PC-3 (cell line): Measurements from ENCODE around the gene UBXN2A. TPM values are rescaled to one million over a fixed set of nuclear protein-coding genes. Genes with fewer than 3 reads are reported as not detected.
A peak's percentile ranks its signal among the peaks of the same experiment; 100 is the strongest.

Experiments used
- ATAC-seq: fragments of 200-7000 bp; cut with Tn5 transposase; 2 replicates; pipeline ENCODE4 v1.9.1; 2020; ENCODE audit warnings: mild to moderate bottlenecking, moderate library complexity
- BruUV-seq: library from RNA; stranded (reverse); fragments of 400-500 nt; replicated peaks from 2 replicates; lab custom pipeline; 2021; lab: Mats Ljungman, UMichigan
- CTCF ChIA-PET: fragments of 300-600 bp; sonication (Branson Sonifier 250); formaldehyde crosslinking; loops from one replicate; lab custom pipeline; 2022; ENCODE audit warnings: antibody characterized with exemption; lab: Charles Lee
- POLR2A ChIA-PET: fragments of 300-600 bp; sonication (Branson Sonifier 250); formaldehyde crosslinking; loops from one replicate; lab custom pipeline; 2022; ENCODE audit warnings: antibody characterized with exemption; ENCODE audit not compliant: unreplicated experiment; lab: Charles Lee
- DNase-seq: peaks from one replicate; pipeline ENCODE4 v3.0.0-alpha.2; 2015
- H2AFZ ChIP-seq: fragments of 300-600 bp; sonication (generic); 2 replicates; pipeline ENCODE4 v1.6.0; 2016; ENCODE audit warnings: antibody characterized with exemption, low read length
- H3F3A ChIP-seq: fragments of 300-600 bp; sonication (generic); one replicate; pipeline ENCODE4 v1.6.0; 2017; ENCODE audit warnings: antibody characterized with exemption, low read length, control low read depth, mild to moderate bottlenecking; ENCODE audit not compliant: unreplicated experiment
- H3K27ac ChIP-seq: fragments of 300-600 bp; sonication (generic); 2 replicates; pipeline ENCODE4 v1.5.1; 2016; ENCODE audit warnings: mild to moderate bottlenecking, low read length
- H3K27me3 ChIP-seq: fragments of 300-600 bp; sonication (generic); 2 replicates; pipeline ENCODE4 v1.6.1; 2016; ENCODE audit warnings: low read length, mixed read lengths
- H3K36me3 ChIP-seq: fragments of 300-600 bp; sonication (generic); 2 replicates; pipeline ENCODE4 v1.6.1; 2016; ENCODE audit warnings: low read depth, mixed run types, low read length, mixed read lengths
- H3K4me1 ChIP-seq: fragments of 300-600 bp; sonication (generic); 2 replicates; pipeline ENCODE4 v1.5.1; 2016; ENCODE audit warnings: low read length; ENCODE audit not compliant: insufficient read depth
- H3K4me2 ChIP-seq: fragments of 300-600 bp; sonication (generic); 2 replicates; pipeline ENCODE4 v1.6.0; 2016; ENCODE audit warnings: low read length
- H3K4me3 ChIP-seq: fragments of 300-600 bp; sonication (generic); 2 replicates; pipeline ENCODE4 v1.5.1; 2016; ENCODE audit warnings: mild to moderate bottlenecking, low read length, mixed read lengths
- H3K79me2 ChIP-seq: fragments of 300-600 bp; sonication (generic); 2 replicates; pipeline ENCODE4 v1.6.1; 2017; ENCODE audit warnings: low read length, mixed read lengths
- H3K9ac ChIP-seq: fragments of 300-600 bp; sonication (generic); 2 replicates; pipeline ENCODE4 v1.6.0; 2016; ENCODE audit warnings: mild to moderate bottlenecking, low read length
- H3K9me2 ChIP-seq: fragments of 300-600 bp; sonication (generic); replicated peaks from 2 replicates; pipeline ENCODE4 v1.6.1; 2016; ENCODE audit warnings: mixed run types, low read length, mixed read lengths
- H3K9me3 ChIP-seq: fragments of 300-600 bp; sonication (generic); 2 replicates; pipeline ENCODE4 v1.6.1; 2016; ENCODE audit warnings: low read length, mixed read lengths
- H4K20me1 ChIP-seq: fragments of 300-600 bp; sonication (generic); 2 replicates; pipeline ENCODE4 v1.6.1; 2016; ENCODE audit warnings: low read length, mixed read lengths
- CTCF ChIP-seq: fragments of 300-600 bp; sonication (generic); conservative IDR thresholded peaks from 2 replicates; pipeline ENCODE4 v1.5.1; 2017; ENCODE audit warnings: antibody characterized with exemption, low read depth, mild to moderate bottlenecking, low read length
- EZH2 ChIP-seq: fragments of 300-600 bp; sonication (generic); IDR thresholded peaks from one replicate; pipeline ENCODE4 v1.6.1; 2017; ENCODE audit warnings: antibody characterized with exemption, mild to moderate bottlenecking, low read length; ENCODE audit not compliant: unreplicated experiment
- EZH2phosphoT487 ChIP-seq: fragments of 300-600 bp; sonication (generic); IDR thresholded peaks from 2 replicates; pipeline ENCODE4 v1.6.1; 2018; ENCODE audit warnings: mild to moderate bottlenecking, antibody characterized with exemption, low read length, borderline replicate concordance
- intact Hi-C: fragments of 100-400 bp; cut with micrococcal nuclease; formaldehyde crosslinking; loops from 2 replicates; pipeline ENCODE4 v1.9.0; 2023
- total RNA-seq: library from RNA; depleted of rRNA; stranded (reverse); fragments of >200 nt; gene quantifications from 2 replicates; pipeline ENCODE4 v1.2.3, GENCODE V29; 2014

The UBXN2A gene
- total RNA-seq, 1 experiment from 2014 or later, result 15.4 TPM

GRCh38 chr2:23941644-23942043 lies 1.4 kb downstream of the UBXN2A start:
- intact Hi-C loops, result loop anchor here (2.0 kb wide), 1 partner anchor 143 kb away; the partner anchor contains the start of gene TP53I3
- Histone ChIP-seq H3F3A (no peaks in the 10 kb centered on the region), H3K9me3 (no peaks in the 10 kb centered on the region), H3K4me1 (peaks cover 10% of the 10 kb centered on the region; the same call in 1 of the 2 replicates), H4K20me1 (no peaks in the 10 kb centered on the region), H3K27ac (no peak overlapping the region), H3K4me3 (peak overlapping the region; percentile 90), H3K79me2 (peaks cover 54% of the 10 kb centered on the region), H3K27me3 (no peaks in the 10 kb centered on the region), H2AFZ (no peak overlapping the region), H3K36me3 (no peaks in the 10 kb centered on the region), H3K9ac (peak overlapping the region; percentile 81; the same call in 1 of the 2 replicates), H3K4me2 (peak overlapping the region; percentile 93), H3K9me2 (no peaks in the 10 kb centered on the region)
- DNase-seq, result no peak
- TF ChIP-seq CTCF (no peak), EZH2 (no peak), EZH2phosphoT487 (no peak)
- ChIA-PET CTCF (interaction anchor here (1.4 kb wide), 1 partner anchor 15 kb away, joined by 6 read pairs; the partner anchor contains the start of gene ATAD2B), POLR2A (interaction anchor here (0.6 kb wide), 1 partner anchor 52 kb away, joined by 3 read pairs; no protein-coding TSS in a partner anchor)
- no peak for ATAC-seq
- BruUV-seq, result no TSS peak

- H3K4me3 ChIP-seq, result no peak overlapping the region
- no peak for DNase-seq
- peaks cover 10% of the 10 kb centered on the region; the same call in 1 of the 2 replicates for H3K4me1 ChIP-seq
- ChIA-PET CTCF (no interaction called here), POLR2A (no interaction called here)
- TF ChIP-seq EZH2 (no peak), EZH2phosphoT487 (no peak), CTCF (no peak)
- H3K9me2 ChIP-seq, result no peaks in the 10 kb centered on the region
- H4K20me1 ChIP-seq, result no peaks in the 10 kb centered on the region
- no TSS peak for BruUV-seq
- no peaks in the 10 kb centered on the region for H3K27me3 ChIP-seq
- H3K4me2 ChIP-seq, result no peak overlapping the region
- no peak for ATAC-seq
- H3K79me2 ChIP-seq, result peaks cover 68% of the 10 kb centered on the region
- no peak overlapping the region for H2AFZ ChIP-seq
- intact Hi-C loops, result no loop called here
- no peaks in the 10 kb centered on the region for H3K36me3 ChIP-seq
- H3K9me3 ChIP-seq, result no peaks in the 10 kb centered on the region
- no peak overlapping the region for H3K9ac ChIP-seq
- H3K27ac ChIP-seq, result no peak overlapping the region
- H3F3A ChIP-seq, result no peaks in the 10 kb centered on the region
Observed at GRCh38 chr2:23943666-23944065, 3.4 kb downstream of the UBXN2A start.

- Histone ChIP-seq H3K27me3 (no peaks in the 10 kb centered on the region), H3K27ac (no peak overlapping the region), H3K79me2 (peaks cover 69% of the 10 kb centered on the region), H4K20me1 (no peaks in the 10 kb centered on the region), H3F3A (no peaks in the 10 kb centered on the region), H3K4me2 (no peak overlapping the region), H3K9ac (no peak overlapping the region), H3K4me3 (no peak overlapping the region), H2AFZ (no peak overlapping the region), H3K9me2 (no peaks in the 10 kb centered on the region), H3K36me3 (no peaks in the 10 kb centered on the region), H3K9me3 (no peaks in the 10 kb centered on the region), H3K4me1 (peaks cover 7% of the 10 kb centered on the region; the same call in 1 of the 2 replicates)
- no TSS peak for BruUV-seq
- TF ChIP-seq EZH2phosphoT487, result no peak
- TF ChIP-seq EZH2, result no peak
- no peak for TF ChIP-seq CTCF
- POLR2A ChIA-PET, result no interaction called here
- CTCF ChIA-PET, result no interaction called here
- intact Hi-C loops, result no loop called here
- ATAC-seq, result no peak
- no peak for DNase-seq
Observed at GRCh38 chr2:23944527-23944926, 4.3 kb downstream of the UBXN2A start.
